Lower leg skin (tissue), 4 donors: ENCODE results near the gene DBNDD1. TPM values are rescaled to one million over a fixed set of nuclear protein-coding genes. Genes with fewer than 3 reads are reported as not detected.

Source experiments
- DNase-seq, 2 donors: peaks; one replicate each; pipeline ENCODE4 v3.0.0-alpha.2; 2019; ENCODE audit warnings: low spot score in 2 of 2
- H3K4me3 ChIP-seq: fragments of 200-600 bp; sonication (generic); 2 replicates; pipeline ENCODE4 v1.5.1; 2017; ENCODE audit warnings: mild to moderate bottlenecking, low read depth; ENCODE audit not compliant: poor library complexity, severe bottlenecking
- POLR2A ChIP-seq, 2 donors: fragments of 450-650 bp; IDR thresholded peaks; one replicate each; pipeline ENCODE4 v1.6.1; 2016 to 2017; ENCODE audit warnings: antibody characterized with exemption in 2 of 2, mild to moderate bottlenecking in 1 of 2, moderate library complexity in 1 of 2
- WGBS, 2 donors: methylation state at CpG; one replicate each; pipeline ENCODE4 v1.1.5; 2018; 5-methylcytosine and 5-hydroxymethylcytosine counted together
- intact Hi-C: fragments of 100-400 bp; cut with DNase I; formaldehyde crosslinking; loops from one replicate; pipeline ENCODE4 v1.15.0; 2023; ENCODE audit warnings: low total_unique reads
- total RNA-seq, 4 donors: library from RNA; depleted of rRNA; stranded (reverse); fragments of >200 nt; gene quantifications; one replicate each; pipeline ENCODE4 v1.1.0, GENCODE V29; 2016
- TF ChIP-seq, protein P1 (sequence below), 3 donors: fragments of 450-650 bp; IDR thresholded peaks; one replicate each; pipeline ENCODE4 v1.5.1; 2016; ENCODE audit warnings: antibody characterized with exemption in 3 of 3, mild to moderate bottlenecking in 3 of 3, moderate library complexity in 2 of 3

DBNDD1 gene
- total RNA-seq, 4 donors from 2014 or later = 2.3 to 8.8 (median 7.3) TPM

DNA sequence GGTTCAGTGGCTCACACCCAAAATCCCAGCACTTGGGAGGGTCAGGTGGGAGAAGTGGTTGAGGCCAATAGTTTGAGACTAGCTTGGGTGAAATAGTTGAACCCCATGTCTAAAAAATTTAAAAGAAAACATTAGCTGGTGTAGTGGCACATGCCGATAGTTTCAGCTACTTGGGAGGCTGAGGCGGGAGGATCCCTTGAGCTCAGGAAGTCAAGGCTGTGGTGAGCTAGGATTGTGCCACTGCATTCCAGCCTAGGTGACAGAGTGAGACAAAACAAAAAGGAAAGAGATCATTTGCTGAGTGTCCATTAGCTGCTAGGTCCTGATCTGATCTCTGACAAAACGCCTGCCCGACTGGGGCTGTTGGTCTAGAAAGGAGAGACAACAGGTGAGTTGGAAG is 14.1 kb upstream of the DBNDD1 start:
- no peak for DNase-seq
- H3K4me3 ChIP-seq = no peak overlapping the region
- WGBS, 2 donors = 74 to 81% methylated on average over 4 of the region's 4 CpGs
- TF ChIP-seq, protein P1, sequence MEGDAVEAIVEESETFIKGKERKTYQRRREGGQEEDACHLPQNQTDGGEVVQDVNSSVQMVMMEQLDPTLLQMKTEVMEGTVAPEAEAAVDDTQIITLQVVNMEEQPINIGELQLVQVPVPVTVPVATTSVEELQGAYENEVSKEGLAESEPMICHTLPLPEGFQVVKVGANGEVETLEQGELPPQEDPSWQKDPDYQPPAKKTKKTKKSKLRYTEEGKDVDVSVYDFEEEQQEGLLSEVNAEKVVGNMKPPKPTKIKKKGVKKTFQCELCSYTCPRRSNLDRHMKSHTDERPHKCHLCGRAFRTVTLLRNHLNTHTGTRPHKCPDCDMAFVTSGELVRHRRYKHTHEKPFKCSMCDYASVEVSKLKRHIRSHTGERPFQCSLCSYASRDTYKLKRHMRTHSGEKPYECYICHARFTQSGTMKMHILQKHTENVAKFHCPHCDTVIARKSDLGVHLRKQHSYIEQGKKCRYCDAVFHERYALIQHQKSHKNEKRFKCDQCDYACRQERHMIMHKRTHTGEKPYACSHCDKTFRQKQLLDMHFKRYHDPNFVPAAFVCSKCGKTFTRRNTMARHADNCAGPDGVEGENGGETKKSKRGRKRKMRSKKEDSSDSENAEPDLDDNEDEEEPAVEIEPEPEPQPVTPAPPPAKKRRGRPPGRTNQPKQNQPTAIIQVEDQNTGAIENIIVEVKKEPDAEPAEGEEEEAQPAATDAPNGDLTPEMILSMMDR (IDR thresholded peaks at IDR 0.05) = no peak
- no peak for TF ChIP-seq POLR2A (IDR thresholded peaks at IDR 0.05)
- intact Hi-C loops = no loop called here

DNA sequence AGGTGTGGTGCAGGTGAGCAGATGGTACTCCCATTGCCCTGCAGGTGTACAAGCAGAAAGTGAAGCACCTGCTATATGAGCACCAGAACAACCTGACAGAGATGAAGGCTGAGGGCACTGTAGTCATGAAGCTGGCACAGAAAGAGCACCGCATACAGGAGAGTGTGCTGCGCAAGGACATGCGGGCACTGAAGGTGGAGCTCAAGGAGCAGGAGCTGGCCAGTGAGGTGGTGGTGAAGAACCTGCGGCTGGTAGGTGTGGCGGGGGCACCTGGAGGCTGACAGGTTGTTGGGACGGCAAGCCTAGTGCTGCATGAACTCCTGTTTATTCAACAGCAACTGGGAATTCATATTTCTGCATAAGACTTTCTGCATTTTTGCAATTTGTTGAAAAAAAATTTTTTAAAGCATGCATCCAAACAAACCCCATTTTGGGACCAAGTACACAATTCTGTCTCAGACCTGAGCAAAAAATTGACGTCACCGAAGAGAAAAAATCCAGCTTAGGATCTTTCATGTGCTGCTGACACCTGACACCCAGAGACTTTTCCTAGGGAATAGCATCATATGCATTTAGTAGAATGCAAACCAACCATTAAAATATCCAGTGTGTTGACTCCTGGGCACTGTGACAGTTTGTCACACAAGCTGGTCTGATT is 13.5 kb upstream of the DBNDD1 start:
- WGBS, 2 donors = 78 to 81% methylated on average over 8 of the region's 8 CpGs
- TF ChIP-seq, protein P1 (IDR thresholded peaks at IDR 0.05) = no peak
- TF ChIP-seq POLR2A (IDR thresholded peaks at IDR 0.05) = no peak
- no peak overlapping the region for H3K4me3 ChIP-seq
- no peak for DNase-seq
- intact Hi-C loops = no loop called here

DNA sequence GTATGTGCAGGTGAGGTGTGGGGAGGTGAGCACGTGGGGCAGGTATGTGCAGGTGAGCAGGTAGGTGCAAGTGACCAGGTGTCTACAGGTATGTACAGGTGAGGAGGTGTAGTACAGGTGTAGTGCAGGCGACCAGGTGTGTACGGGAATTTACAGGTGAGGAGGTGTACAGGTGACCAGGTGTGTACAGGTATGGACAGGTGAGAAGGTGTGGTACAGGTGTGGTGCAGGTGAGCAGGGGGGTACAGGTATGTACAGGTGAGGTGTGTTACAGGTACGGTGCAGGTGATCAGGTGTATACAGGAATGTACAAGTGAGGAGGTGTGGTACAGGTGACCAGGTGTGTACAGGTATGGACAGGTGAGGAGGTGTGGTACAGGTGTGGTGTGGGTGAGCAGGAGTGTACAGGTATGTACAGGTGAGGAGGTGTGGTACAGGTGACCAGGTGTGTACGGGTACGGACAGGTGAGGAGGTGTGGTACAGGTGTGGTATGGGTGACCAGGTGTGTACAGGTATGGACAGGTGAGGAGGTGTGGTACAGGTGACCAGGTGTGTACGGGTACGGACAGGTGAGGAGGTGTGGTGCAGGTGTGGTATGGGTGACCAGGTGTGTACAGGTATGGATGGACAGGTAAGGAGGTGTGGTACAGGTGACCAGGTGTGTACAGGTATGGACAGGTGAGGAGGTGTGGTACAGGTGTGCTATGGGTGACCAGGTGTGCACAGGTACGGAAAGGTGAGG is 12.8 kb upstream of the DBNDD1 start:
- intact Hi-C loops = no loop called here
- TF ChIP-seq POLR2A (IDR thresholded peaks at IDR 0.05) = no peak
- TF ChIP-seq, protein P1 (IDR thresholded peaks at IDR 0.05) = peak in 1 of 3 donors; percentile 50
- H3K4me3 ChIP-seq = no peak overlapping the region
- DNase-seq = no peak
- 59 to 61% methylated on average over 9 of the region's 9 CpGs for WGBS, 2 donors

DNA sequence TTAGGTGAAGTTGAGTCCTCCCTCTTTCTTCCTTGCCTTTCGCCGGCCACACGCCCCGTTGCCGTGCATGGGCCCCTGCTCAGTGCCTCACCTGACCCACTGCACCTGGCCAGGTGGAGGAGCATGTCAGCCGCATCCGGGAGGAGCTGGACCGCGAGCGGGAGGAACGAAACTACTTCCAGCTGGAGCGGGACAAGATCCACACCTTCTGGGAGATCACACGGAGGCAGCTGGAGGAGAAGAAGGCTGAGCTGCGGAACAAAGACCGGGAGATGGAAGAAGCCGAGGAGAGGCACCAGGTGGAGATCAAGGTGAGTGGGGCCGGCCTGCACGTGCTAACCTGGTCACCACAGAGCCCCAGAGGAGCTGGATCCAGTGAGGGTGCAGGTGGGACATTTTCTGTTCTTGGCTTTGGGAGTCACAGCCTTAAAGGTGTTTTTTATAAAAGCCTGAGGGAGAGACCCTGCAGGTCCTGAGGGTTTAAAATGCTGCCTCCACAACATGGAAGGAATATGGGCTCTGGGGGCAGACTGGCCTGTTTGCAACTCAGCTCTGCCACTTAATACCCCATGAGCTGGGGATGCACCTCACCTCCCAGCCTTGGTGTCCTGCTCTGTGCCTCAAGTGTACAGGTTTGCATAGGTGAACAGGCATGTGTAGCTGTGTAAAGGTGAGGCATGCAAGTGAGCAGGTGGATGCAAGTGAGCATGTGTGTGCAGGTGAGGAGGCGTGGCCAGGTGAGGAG is 12.1 kb upstream of the DBNDD1 start:
- 87 to 88% methylated on average over 19 of the region's 19 CpGs for WGBS, 2 donors
- H3K4me3 ChIP-seq = no peak overlapping the region
- DNase-seq = no peak
- TF ChIP-seq, protein P1 (IDR thresholded peaks at IDR 0.05) = no peak
- intact Hi-C loops = no loop called here

DNA sequence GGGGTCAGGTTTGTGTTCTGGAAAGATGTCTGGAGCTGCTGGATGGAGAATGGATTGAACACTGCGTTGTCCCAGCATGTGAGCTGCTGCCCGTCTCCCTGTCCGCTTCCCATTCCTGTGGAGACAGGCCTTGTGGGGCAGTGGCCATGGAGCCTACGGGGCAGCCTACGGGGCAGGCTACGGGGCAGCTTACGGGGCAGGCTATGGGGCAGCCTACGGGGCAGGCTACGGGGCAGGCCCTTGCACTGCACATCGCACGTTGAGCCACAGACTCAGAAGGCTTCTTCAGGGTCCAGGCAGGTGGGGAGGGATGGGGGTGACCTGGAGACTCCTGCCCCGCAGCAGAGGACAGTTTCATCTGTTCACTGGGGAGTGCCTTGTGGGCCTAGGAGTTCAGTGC is 9.7 kb upstream of the DBNDD1 start:
- no peak overlapping the region for H3K4me3 ChIP-seq
- DNase-seq = no peak
- TF ChIP-seq, protein P1 (IDR thresholded peaks at IDR 0.05) = no peak
- TF ChIP-seq POLR2A (IDR thresholded peaks at IDR 0.05) = no peak
- intact Hi-C loops = no loop called here
- 88 to 96% methylated on average over 12 of the region's 12 CpGs for WGBS, 2 donors
